Tibial nerve (tissue), 3 donors: ENCODE measurements around the gene THSD4.

Experiments
- CTCF ChIP-seq, 5 experiments: fragments of 200-600 bp in 3 of 5; fragments of 450-650 bp in 2 of 5; sonication (generic) in 3 of 5; IDR thresholded peaks; one replicate each; pipeline ENCODE4 v1.5.1; 2016 to 2019; ENCODE audit warnings: antibody characterized with exemption in 5 of 5, mild to moderate bottlenecking in 3 of 5, moderate library complexity in 2 of 5
- POLR2A ChIP-seq, 2 donors: fragments of 450-650 bp; IDR thresholded peaks; one replicate each; pipeline ENCODE4 v1.6.1; 2017; ENCODE audit warnings: antibody characterized with exemption in 2 of 2, mild to moderate bottlenecking in 2 of 2, moderate library complexity in 2 of 2

DNA sequence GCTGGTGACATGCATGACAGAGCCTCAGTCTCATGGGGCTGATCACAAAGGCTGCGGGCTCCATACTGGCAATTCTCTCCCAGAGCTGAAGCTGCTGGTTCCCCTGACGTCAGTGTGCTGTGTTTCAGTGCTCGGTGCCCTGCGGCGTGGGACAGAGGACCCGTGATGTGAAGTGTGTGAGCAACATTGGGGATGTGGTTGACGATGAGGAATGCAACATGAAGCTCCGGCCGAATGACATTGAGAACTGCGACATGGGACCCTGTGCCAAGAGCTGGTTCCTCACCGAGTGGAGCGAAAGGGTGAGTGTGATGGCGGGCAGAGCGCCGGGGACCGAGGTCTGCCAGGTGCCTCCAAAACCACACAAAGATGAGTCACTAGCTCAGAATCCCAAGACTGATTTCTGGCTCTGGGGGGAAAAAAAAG lies 633.0 kb downstream of the THSD4 start:
- TF ChIP-seq CTCF (IDR thresholded peaks at IDR 0.05): no peak
- TF ChIP-seq POLR2A (IDR thresholded peaks at IDR 0.05): no peak
